HG03558 (cell line): ENCODE data around the gene FHL2.

Experiments
- ATAC-seq: cut with Tn5 transposase; IDR thresholded peaks from one replicate; pipeline ENCODE4 v1.9.1; 2021; ENCODE audit warnings: moderate number of reproducible peaks; ENCODE audit not compliant: unreplicated experiment; ENCODE audit errors: extremely low read depth

FHL2 gene

DNA sequence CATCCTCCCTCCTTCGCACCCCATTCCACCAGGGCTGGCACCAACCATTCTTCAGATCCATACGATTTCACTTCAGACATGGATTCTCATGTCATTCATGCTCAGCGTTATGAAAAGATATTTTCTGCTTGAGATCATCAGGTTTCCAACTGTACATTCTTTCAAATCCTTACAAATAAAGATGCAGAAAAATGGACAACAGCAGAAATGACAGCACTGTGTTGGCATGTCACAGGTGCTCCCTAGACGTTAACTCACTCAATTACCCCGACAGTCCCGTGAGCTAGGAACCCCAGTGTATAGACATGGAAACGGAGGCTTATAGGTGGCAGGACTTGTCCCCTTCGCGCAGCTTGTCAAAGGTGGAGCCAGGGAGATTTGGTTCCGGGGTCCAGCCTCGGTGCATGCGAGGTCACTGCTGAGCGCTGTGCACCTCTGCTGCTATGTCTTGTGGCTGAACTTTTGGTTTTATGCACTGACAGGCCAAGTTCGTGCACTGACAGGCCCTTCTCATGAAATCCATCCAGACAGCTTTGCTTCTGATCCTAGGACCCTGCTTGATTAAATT is 17.7 kb downstream of the FHL2 start:
- ATAC-seq = no peak

DNA sequence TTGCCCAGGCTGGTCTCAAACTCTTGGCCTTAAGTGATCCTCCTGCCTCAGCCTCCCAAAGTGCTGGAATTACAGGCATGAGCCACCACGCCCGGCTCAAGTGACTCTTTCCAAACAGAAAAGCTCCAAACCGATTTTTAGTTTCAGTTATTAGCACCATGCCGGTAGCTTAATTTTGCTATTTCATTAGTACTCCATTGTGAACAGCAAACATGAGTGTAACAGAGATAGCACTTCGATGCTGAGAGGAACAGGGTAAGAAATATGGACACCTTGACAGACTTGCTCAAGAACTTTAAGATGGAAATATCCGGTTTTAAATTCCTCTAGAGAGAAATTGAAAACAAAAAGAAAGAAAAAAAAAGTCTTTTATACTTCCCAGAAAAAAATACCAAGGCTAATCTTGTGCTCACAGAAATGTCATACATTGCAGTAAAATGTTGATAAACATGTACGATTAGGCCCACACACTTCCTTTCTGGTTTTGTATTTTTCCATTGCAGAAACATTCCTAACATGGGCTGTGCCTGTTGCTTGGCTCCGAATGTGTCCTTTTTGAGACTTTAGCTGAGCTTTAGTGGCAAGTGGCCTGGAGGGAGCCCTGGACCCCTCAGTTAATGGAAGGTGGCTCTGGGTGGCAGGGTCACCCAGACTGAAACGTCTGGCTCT is 18.3 kb downstream of the FHL2 start:
- no peak for ATAC-seq

DNA sequence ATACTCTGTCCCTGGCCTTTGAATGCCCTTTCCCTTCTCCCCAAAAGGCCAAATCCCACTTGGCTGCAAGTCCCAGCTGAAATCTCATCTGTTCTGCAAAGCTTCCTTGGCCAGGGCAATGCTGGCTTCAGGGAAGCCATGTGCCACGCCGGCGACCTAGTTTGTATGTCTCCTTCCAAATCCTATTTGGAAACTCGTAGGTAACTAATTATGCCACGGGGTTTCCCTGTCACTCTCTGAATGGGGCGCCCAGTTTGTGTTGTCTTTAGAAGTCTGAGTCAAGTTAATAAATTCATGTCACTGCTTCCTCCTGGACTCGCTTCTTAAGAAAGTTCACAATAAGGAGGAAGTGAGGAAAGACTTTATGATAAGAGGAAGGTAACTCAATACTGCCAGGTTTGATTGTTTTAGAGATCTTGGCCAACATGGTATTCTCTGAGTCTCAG is 19.1 kb downstream of the FHL2 start:
- ATAC-seq = no peak

DNA sequence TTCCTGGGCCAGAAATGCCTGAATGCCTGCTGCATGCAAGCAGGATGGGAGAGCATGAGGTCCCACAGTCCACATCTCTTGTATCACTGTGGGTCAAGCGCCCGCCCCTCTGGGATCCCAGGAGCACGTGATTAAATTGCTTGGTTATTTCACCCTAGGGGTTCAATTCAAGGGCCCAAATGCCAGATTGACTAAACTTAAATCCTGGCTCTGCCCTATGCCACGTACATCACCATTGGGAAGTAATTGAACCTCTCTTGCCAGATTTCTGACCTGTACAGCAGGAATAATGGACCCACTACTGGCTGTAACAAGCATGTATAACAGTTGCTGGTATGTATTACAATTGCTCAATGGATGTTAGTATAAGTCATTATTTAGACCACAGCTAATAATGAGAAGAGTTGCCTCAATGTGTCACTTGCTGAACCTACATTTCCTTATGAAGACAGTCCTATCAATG is 19.9 kb downstream of the FHL2 start:
- no peak for ATAC-seq

DNA sequence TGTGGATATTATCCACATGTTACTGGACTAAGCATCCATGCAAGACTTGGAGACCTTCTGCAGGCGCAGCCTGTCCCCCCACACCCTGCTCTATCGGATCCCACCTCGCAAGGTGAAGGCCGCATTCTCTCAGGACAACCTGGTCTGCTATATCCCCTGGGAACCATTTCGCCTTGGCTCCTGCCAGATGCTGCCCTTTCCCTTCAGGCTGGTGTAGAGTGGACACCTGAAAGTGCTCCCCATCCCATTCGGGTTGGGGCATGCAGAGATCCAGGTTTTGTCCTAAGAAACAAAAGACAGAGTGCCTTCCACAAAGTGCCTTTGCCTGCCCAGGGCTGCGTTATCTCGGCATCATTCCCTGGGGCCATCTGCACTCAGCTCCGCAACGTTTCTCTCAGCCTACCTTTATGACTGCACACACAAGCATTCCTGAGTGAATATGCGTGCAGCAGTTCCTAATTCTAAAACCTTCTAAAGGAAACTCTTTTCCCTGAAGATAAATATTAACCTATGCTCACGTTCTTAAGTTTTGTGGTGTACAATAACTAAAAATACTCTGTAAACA is 20.5 kb downstream of the FHL2 start:
- no peak for ATAC-seq

DNA sequence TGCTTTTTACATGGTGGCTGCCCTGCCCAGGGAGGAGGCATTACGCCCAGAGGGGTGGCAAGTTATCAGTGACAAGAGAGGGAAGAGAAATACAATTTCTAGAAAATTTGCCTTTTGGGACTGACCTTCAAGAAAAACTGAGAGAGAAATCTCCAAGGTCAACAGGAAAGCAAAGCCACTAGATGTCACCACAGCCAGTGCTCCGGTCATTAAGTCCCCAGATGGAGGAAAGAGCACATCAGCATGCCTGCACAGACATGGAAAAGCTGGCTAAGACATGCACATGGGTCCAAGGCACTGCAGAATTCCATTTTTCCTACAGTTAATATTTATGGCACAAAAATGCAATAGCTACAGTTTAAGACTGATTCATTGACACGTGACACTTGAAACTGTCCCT is 21.0 kb downstream of the FHL2 start:
- ATAC-seq = no peak

DNA sequence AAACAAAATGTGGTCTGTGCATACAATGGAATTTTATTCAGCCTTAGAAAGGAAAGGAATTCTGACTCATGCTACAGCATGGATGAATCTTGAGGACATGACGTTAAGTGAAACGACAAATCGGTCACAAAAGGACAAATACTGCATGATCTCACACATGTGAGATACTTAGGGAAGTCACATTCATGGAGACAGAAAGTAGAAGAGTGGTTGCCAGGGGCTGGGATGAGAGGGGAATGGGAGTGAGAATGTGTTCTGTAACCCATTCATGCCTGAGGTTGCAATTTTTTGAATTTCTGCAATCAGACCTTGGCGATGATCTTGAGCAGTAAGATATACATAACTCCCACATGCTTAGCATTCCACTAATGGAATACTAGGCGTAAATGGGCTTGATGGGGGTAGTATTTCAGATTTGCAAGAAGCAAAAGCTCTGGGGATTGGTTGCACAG is 22.0 kb downstream of the FHL2 start:
- ATAC-seq = no peak

DNA sequence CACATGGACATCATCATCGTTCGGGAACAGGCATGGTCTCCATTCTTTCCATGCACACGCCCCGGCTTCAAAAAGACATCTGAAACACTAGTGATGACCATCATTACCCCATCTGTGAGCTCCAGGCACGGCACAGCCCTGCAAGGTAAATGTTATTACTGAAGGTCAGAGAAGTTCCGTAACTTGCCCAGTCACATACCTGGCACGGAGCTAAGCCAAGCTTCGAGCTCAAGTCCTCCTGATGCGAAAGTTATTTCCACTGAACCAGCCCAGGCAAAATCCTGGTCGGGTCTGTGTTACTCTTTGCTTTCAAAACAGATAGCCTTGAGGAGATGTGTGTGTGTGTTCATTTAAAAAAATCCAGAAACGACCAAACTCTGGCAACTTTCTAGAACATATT is 22.8 kb downstream of the FHL2 start:
- ATAC-seq = no peak

DNA sequence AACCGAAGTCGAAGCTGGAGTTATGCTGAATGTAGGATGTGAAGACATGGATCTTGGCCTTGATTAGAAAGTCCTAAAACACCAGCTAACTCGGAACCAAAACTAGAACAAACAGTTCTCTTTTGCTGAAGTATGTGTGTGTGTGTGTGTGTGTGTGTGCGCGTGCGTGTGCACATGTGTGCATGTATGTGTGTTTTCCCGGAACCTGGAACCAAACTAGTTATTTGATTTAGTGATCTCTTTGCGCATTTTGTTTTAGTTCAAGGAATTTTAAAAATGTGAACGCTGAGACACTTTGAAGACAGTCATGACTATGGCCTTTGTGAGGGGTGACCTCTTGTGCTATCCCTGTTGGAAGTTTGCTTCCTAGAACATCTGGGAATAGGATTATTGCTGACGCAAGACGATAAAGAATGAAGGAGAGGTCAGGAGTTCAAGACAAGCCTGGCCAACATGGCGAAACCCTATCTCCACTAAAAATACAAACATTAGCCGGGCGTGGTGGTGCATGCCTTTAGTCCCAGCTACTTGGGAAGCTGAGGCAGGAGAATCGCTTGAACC is 23.8 kb downstream of the FHL2 start:
- ATAC-seq = no peak

DNA sequence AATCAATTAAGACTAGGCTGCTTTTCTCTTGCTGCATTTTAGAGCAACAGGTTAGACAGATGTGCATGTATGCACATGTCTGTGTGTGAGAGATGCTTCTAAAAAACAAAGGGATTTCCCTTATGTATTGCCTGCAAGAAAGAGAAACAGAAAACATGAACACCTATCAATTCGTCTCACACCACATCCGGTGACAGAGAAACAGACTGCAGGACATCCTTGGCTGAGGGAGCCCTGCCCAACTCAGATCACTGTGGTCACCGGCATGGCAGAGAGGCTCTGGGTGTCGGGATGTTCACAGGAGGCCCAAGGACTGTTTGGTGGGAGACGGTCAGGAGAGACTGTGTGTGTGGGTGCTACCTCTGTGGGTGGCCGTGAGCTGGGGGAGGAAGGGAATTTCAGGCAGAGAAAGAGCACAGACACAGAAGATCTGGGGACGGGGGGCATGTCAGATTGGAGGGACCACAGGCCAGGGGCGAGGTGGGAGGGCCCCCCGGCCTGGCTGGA is 24.9 kb downstream of the FHL2 start:
- ATAC-seq = peak; percentile 69

DNA sequence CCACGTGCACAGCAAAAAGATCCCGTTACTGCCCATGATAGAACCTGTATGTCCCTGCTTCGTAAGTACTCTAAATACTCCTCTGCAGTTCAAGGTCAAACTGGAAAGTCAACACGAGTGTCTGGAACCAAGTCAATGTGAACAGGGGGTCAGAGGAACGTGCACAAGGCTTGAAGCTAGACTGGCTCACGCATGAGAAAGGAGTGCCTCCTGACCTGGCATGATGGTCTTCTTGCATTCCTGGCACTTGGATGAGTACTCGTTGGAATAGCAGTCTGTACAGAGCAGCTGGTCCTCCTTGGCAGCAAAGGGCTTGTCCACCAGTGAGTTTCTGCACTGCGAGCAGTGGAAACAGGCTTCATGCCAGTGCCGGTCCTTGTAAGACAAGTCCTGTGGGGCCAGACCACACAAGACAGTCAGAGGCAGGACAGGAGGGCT is 25.5 kb downstream of the FHL2 start:
- ATAC-seq = no peak

DNA sequence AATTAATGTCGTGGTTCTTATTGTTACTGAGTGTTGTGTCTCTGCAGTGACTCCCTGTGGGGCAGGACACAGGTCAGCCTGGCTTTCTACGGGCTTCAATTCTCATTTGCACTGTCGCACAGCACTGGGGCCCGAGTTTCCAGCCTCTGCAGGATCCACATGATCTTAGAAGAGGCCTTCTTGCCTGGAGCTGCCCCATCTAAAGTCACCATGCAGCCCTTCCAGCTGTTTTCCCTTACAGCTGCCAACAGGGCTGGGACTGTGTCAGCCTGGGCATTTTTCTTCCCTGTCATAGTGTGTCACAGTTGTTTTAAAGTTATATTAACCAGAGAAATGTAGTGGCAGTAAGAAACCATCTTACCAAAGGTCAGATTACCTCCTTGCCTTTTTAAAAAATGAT is 27.0 kb downstream of the FHL2 start:
- no peak for ATAC-seq

DNA sequence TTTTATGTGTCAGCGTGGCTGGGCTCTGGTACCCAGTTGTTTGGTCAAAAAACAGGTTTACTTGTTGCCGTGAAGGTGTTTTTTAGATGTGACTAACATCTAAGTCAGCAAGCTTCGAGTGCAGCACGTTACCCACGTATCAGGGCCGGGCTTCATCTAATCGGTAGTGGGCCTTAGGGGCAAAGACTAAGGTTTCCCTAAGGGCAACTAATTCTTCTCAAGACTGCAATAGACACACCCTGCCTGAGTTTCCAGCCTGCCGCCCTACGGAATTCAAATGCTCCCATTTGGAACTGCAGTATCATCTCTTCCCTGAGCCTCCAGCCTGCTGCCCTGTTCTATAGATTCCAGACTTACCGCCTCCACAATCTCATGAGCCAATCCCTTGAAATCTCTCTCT is 27.7 kb downstream of the FHL2 start:
- no peak for ATAC-seq

DNA sequence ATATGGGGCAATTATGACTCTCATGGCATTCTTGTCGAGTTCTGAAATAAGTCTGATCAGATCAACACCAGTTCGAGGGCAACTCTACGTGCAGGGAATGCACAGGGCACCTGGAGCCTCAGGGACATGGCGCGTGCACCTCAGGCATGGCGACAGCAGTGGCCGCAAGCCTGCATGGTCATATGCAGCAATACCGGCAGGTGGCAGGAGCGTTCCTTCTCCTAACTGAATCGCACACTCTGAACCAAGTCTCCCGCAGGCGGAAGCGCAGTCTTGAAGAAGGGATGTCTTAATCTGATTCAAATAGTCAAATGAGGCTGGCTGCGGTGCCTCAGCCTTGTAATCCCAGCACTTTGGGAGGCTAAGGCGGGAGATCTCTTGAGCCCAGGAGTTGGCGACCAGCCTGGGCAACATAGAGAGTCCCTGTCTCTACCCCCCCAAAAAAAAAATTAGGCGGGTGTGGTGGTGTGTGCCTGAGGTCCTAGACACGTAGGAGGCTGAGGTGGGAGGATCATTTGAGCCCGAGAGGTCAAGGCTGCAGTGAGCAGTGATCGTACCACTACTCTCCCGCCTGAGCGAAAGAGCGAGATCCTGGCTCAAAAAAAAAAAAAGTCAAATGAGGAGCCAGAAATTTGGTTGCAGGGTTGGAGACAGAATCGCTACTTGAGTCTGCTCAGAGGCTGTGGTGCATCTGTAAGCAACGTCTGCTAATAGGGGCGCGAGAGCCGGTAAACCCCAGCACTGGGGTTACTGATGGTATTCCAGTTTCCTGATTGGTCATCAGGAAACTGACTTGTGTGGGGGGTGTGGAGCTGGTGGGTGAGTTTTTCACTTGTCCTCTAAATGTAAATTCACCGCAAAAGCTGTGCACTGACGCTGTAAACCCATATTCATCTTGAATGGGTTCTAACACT is 28.8 kb downstream of the FHL2 start:
- peak; percentile 79 for ATAC-seq

DNA sequence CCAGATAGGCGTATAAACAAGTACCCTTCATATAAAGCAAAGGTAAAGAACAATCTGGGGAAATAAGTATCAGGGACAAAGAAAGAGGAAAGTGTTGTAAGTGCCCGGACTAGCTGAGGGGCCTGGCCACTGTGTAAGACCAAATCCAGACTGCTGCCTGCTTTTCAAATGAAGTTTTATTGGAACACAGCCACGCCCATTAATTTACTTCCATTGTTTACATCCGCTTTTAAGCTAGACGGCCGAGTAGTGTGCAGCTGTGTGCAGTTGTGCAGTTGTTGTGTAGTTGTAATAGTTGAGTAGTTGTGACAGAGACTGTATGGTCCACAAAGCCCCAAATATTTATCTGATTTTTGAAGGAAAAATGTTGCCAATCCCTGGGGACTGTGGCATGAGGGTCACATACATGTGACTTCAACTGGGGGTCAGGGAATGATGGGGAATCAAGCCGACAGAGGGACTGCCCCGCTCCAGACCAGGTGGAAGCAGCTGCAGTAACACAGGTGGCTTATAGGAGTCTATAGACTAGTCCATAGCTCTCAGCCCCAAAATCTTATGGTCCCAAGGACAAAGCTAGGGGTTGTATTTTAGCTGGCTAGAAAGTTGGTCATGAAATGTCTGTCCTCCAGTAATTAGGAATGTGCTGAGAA is 30.0 kb downstream of the FHL2 start:
- ATAC-seq = no peak

DNA sequence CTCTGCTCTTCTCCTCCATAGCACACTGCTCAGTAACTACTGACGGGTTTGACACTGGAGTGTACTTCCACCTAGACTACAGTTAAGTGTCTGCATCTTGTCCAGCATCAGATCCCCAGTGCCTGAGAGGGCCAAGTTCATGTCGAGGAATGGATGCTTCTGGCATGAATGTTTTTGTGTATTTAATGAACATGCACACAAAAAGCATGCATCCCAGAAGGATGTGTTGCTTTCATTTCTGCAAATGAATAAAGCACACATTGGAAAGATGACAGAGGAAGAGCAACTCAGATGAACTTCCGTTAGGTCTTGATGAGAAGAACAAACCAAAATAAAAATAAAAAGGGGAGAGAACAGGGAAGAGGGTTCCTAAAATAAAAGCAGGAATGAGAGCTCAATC is 33.6 kb downstream of the FHL2 start:
- no peak for ATAC-seq

DNA sequence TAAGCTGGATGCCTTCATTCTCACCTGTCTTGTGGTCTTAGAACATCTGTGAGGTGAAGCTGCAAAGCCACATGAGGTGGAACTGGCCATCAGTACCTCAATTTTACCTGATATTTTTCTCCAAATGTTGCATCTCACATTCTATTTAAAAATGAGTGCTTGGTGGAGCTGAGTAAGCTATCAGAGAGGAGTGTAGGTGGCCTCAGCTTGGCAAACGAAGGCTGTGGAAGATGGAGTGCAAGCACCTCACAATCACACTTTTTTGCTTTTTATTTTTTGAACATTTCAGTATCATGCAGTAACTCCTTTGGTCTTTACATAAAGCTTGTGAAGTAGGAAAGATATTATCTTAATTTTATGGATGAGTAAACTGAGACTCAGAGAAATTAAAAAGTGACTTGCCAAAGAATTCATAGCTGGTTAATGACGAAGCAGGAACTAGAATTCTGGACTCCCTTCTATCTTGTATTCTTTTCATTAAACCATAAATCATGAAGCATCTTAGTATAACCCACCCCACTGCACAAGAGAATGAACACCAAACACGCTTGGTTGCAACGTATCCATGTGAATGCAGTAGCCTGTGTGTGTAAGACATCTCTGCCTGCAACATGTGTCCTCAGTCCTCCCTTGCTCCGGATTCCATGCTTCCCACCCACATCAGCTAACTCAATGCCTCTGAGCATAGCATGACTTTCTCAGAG is 34.3 kb downstream of the FHL2 start:
- no peak for ATAC-seq

DNA sequence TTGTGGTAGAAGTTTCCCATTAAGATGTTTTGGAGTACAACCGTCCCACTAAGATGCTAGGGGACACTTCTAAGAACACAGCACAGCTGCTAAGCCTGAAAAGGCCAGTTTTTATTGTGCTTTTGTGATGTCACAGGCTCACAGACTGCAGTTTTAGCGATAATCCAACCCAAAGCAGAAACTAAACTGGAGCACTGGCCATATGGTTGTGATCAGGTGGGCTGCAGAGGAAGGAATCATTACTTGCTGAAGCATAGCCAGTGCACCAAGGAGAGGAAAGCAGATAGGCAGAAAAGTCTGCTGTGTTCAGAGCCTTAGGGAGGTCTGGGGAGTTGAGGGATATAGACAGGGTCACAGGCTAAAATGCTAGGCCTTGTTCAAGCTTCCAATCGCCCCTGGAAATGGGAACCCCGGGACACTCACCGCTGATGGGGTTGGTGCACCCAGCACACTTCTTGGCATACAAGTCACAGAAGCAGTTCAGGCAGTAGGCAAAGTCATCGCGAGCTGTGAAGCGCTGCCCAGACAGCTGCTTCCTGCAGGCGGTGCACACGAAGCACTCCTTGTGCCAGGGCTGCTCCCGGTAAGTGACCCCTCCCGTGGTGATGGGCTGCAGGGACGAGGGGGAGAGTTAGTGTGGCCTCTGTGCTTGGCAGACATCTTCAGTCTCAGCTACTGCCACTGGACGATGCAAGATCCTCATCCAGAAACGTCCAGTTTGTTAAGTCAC is 35.8 kb downstream of the FHL2 start:
- no peak for ATAC-seq
